Mesenchymal stem cell (in vitro differentiated cells and primary cell): ENCODE measurements around the gene YAF2.
A peak's percentile ranks its signal among the peaks of the same experiment; 100 is the strongest.
"Not testable (repeated sequence)": the region's sequence is repeated elsewhere in the genome, so short reads cannot be mapped to it uniquely, and the experiment has no call there.

Experiments used
- DNase-seq: peaks from one replicate; pipeline ENCODE4 v3.0.0-alpha.2; 2013
- H2AFZ ChIP-seq: one replicate; pipeline ENCODE4 v1.6.1; 2013; ENCODE audit warnings: low read depth, mild to moderate bottlenecking, control low read depth, inconsistent platforms, low read length, moderate library complexity
- H2AK5ac ChIP-seq: 2 replicates; pipeline ENCODE4 v1.6.1; 2013; ENCODE audit warnings: low read length, moderate library complexity, mild to moderate bottlenecking, inconsistent platforms; ENCODE audit not compliant: severe bottlenecking
- H2BK120ac ChIP-seq: one replicate; pipeline ENCODE4 v1.6.1; 2013; ENCODE audit warnings: low read depth, mild to moderate bottlenecking, inconsistent platforms, low read length, moderate library complexity
- H2BK12ac ChIP-seq, 2 experiments: one replicate each; pipeline ENCODE4 v1.6.1; 2013; ENCODE audit warnings: inconsistent platforms in 2 of 2, low read length in 2 of 2, mild to moderate bottlenecking in 2 of 2, moderate library complexity in 2 of 2, control low read depth in 1 of 2
- H2BK15ac ChIP-seq: one replicate; pipeline ENCODE4 v1.6.1; 2013; ENCODE audit warnings: mild to moderate bottlenecking, low read depth, inconsistent platforms; ENCODE audit not compliant: poor library complexity, severe bottlenecking
- H2BK5ac ChIP-seq: 2 replicates; pipeline ENCODE4 v1.6.1; 2013; ENCODE audit warnings: low read depth, mild to moderate bottlenecking, low read length, control low read depth, inconsistent platforms; ENCODE audit not compliant: poor library complexity, severe bottlenecking
- H3K14ac ChIP-seq, 2 experiments: one replicate each; pipeline ENCODE4 v1.6.1; 2013; ENCODE audit warnings: inconsistent platforms in 2 of 2, low read length in 2 of 2, control low read depth in 1 of 2, mild to moderate bottlenecking in 1 of 2, moderate library complexity in 1 of 2
- H3K18ac ChIP-seq, 2 experiments: one replicate each; pipeline ENCODE4 v1.6.1; 2013; ENCODE audit warnings: inconsistent platforms in 2 of 2, low read length in 2 of 2, control low read depth in 1 of 2, low read depth in 1 of 2, mild to moderate bottlenecking in 1 of 2
- H3K23ac ChIP-seq, 2 experiments: one replicate each; pipeline ENCODE4 v1.6.1; 2013; ENCODE audit warnings: inconsistent platforms in 2 of 2, low read length in 2 of 2, mild to moderate bottlenecking in 2 of 2, moderate library complexity in 2 of 2, control low read depth in 1 of 2
- H3K27ac ChIP-seq: 2 replicates; pipeline ENCODE4 v1.5.1; 2013; ENCODE audit warnings: mild to moderate bottlenecking, moderate library complexity, low read length, control low read depth, inconsistent platforms; ENCODE audit not compliant: poor library complexity, severe bottlenecking
- H3K27me3 ChIP-seq, 2 experiments: 2 replicates each; pipeline versions ENCODE4 v1.6.1 to v1.7.0; 2013; ENCODE audit warnings: low read length in 2 of 2, mild to moderate bottlenecking in 2 of 2, moderate library complexity in 2 of 2, control low read depth in 1 of 2, inconsistent platforms in 1 of 2; ENCODE audit not compliant: control insufficient read depth in 1 of 2, insufficient read depth in 1 of 2
- H3K36me3 ChIP-seq, 2 experiments: 2 replicates each; pipeline versions ENCODE4 v1.6.1 to v1.7.0; 2013; ENCODE audit warnings: low read length in 2 of 2, control low read depth in 1 of 2, inconsistent platforms in 1 of 2, low read depth in 1 of 2, mild to moderate bottlenecking in 1 of 2; ENCODE audit not compliant: insufficient read depth in 2 of 2, control insufficient read depth in 1 of 2
- H3K4ac ChIP-seq, 2 experiments: one replicate each; pipeline ENCODE4 v1.6.1; 2013; ENCODE audit warnings: inconsistent platforms in 2 of 2, low read length in 2 of 2, mild to moderate bottlenecking in 2 of 2, moderate library complexity in 2 of 2, control low read depth in 1 of 2, low read depth in 1 of 2
- H3K4me1 ChIP-seq: 2 replicates; pipeline ENCODE4 v1.6.1; 2013; ENCODE audit warnings: low read depth, low read length, control low read depth; ENCODE audit not compliant: control insufficient read depth, insufficient read depth
- H3K4me2 ChIP-seq: 2 replicates; pipeline ENCODE4 v1.6.1; 2013; ENCODE audit warnings: low read length, mild to moderate bottlenecking, inconsistent platforms; ENCODE audit not compliant: poor library complexity, severe bottlenecking
- H3K4me3 ChIP-seq, 2 experiments: 2 replicates each; pipeline versions ENCODE4 v1.5.1 to v1.7.0; 2013; ENCODE audit warnings: low read length in 2 of 2, mild to moderate bottlenecking in 2 of 2, control low read depth in 1 of 2, low read depth in 1 of 2; ENCODE audit not compliant: insufficient read depth in 1 of 2
- H3K79me1 ChIP-seq: replicated peaks from 2 replicates; pipeline ENCODE4 v1.6.1; 2013; ENCODE audit warnings: mild to moderate bottlenecking, control low read depth, low read length, inconsistent platforms; ENCODE audit not compliant: poor library complexity, severe bottlenecking
- H3K9ac ChIP-seq: 2 replicates; pipeline ENCODE4 v1.7.0; 2013; ENCODE audit warnings: mild to moderate bottlenecking, low read length, moderate library complexity
- H3K9me3 ChIP-seq: 2 replicates; pipeline ENCODE4 v1.7.0; 2013; ENCODE audit warnings: mild to moderate bottlenecking, low read length; ENCODE audit not compliant: control insufficient read depth
- H4K8ac ChIP-seq: one replicate; pipeline ENCODE4 v1.6.1; 2013; ENCODE audit warnings: inconsistent platforms, mild to moderate bottlenecking, low read length, moderate library complexity
- H4K91ac ChIP-seq: one replicate; pipeline ENCODE4 v1.6.1; 2013; ENCODE audit warnings: mild to moderate bottlenecking, low read length, inconsistent platforms
- WGBS: methylation state at CpG from one replicate; pipeline ENCODE4 v1.1.7; 2013; ENCODE audit warnings: mixed read lengths; 5-methylcytosine and 5-hydroxymethylcytosine counted together

The YAF2 gene

GRCh38 chr12:42215759-42216158 lies 22.3 kb downstream of the YAF2 start:
- H3K18ac ChIP-seq, H3K23ac ChIP-seq, H3K4me1 ChIP-seq, DNase-seq, H2AK5ac ChIP-seq, H2BK12ac ChIP-seq, H3K4me2 ChIP-seq, H2AFZ ChIP-seq, H3K4ac ChIP-seq, H3K36me3 ChIP-seq, H2BK120ac ChIP-seq, H3K14ac ChIP-seq, H4K8ac ChIP-seq, H3K27me3 ChIP-seq, H3K4me3 ChIP-seq, H2BK15ac ChIP-seq, H3K9me3 ChIP-seq, H2BK5ac ChIP-seq, H3K9ac ChIP-seq, H3K27ac ChIP-seq, H4K91ac ChIP-seq: not testable (repeated sequence)
- peaks cover 11% of the 10 kb centered on the region for H3K79me1 ChIP-seq
- WGBS, result 90% methylated on average over 2 of the region's 4 CpGs

- Histone ChIP-seq H3K79me1 (peaks cover 14% of the 10 kb centered on the region), H2AK5ac (no peak overlapping the region), H3K27ac (no peak overlapping the region), H3K23ac (no peak overlapping the region), H2BK15ac (no peak overlapping the region), H3K4me3 (no peak overlapping the region), H3K18ac (no peak overlapping the region), H4K91ac (no peak overlapping the region), H2AFZ (no peak overlapping the region), H3K4me2 (no peak overlapping the region), H3K4me1 (peaks cover 8% of the 10 kb centered on the region), H2BK12ac (no peak overlapping the region), H4K8ac (no peak overlapping the region), H3K9me3 (no peaks in the 10 kb centered on the region), H2BK120ac (no peak overlapping the region), H3K27me3 (no peaks in the 10 kb centered on the region), H3K36me3 (peaks cover 0 to 4% of the 10 kb centered on the region in 2 experiments), H3K9ac (no peak overlapping the region), H2BK5ac (no peak overlapping the region), H3K14ac (no peak overlapping the region), H3K4ac (no peak overlapping the region)
- 64% methylated on average over 2 of the region's 2 CpGs for WGBS
- DNase-seq, result peak; percentile 44
Measured at GRCh38 chr12:42213954-42214426, 24.1 kb downstream of the YAF2 start.

- H3K4me1 ChIP-seq, result peaks cover 8% of the 10 kb centered on the region
- H3K79me1 ChIP-seq, result peaks cover 14% of the 10 kb centered on the region
- no peak overlapping the region for H2BK5ac ChIP-seq
- no peak overlapping the region for H3K4me2 ChIP-seq
- WGBS, result 97% methylated on average over 2 of the region's 2 CpGs
- H3K36me3 ChIP-seq, result peaks cover 0 to 10% of the 10 kb centered on the region in 2 experiments
- DNase-seq, result no peak
- H4K8ac ChIP-seq, result no peak overlapping the region
- H3K14ac ChIP-seq, result no peak overlapping the region
- no peaks in the 10 kb centered on the region for H3K9me3 ChIP-seq
- H2BK15ac ChIP-seq, result no peak overlapping the region
- H3K4me3 ChIP-seq, result no peak overlapping the region
- H3K9ac ChIP-seq, result no peak overlapping the region
- no peak overlapping the region for H2BK120ac ChIP-seq
- H3K18ac ChIP-seq, result no peak overlapping the region
- no peak overlapping the region for H2AK5ac ChIP-seq
- H2AFZ ChIP-seq, result no peak overlapping the region
- no peak overlapping the region for H3K27ac ChIP-seq
- H3K4ac ChIP-seq, result no peak overlapping the region
- H3K23ac ChIP-seq, result no peak overlapping the region
- H2BK12ac ChIP-seq, result no peak overlapping the region
- no peaks in the 10 kb centered on the region for H3K27me3 ChIP-seq
- no peak overlapping the region for H4K91ac ChIP-seq
Measured at GRCh38 chr12:42213023-42213422, 25.0 kb downstream of the YAF2 start.

GRCh38 chr12:42208574-42208973 lies 29.5 kb downstream of the YAF2 start:
- Histone ChIP-seq H3K18ac (no peak overlapping the region), H2BK5ac (no peak overlapping the region), H2BK12ac (no peak overlapping the region), H3K27ac (no peak overlapping the region), H3K4me3 (no peak overlapping the region), H3K4ac (no peak overlapping the region), H4K91ac (no peak overlapping the region), H3K9ac (no peak overlapping the region), H3K9me3 (no peaks in the 10 kb centered on the region), H3K4me2 (no peak overlapping the region), H2BK120ac (no peak overlapping the region), H3K79me1 (peaks cover 10% of the 10 kb centered on the region), H2BK15ac (no peak overlapping the region), H2AFZ (no peak overlapping the region), H3K27me3 (no peaks in the 10 kb centered on the region), H4K8ac (no peak overlapping the region), H3K23ac (no peak overlapping the region), H2AK5ac (no peak overlapping the region), H3K4me1 (peaks cover 3% of the 10 kb centered on the region), H3K14ac (no peak overlapping the region), H3K36me3 (peaks cover 0 to 14% of the 10 kb centered on the region in 2 experiments)
- WGBS, result no CpG with 5 or more reads among the region's 2 CpGs
- no peak for DNase-seq
